ENCODE data around the gene UTY.

DNA sequence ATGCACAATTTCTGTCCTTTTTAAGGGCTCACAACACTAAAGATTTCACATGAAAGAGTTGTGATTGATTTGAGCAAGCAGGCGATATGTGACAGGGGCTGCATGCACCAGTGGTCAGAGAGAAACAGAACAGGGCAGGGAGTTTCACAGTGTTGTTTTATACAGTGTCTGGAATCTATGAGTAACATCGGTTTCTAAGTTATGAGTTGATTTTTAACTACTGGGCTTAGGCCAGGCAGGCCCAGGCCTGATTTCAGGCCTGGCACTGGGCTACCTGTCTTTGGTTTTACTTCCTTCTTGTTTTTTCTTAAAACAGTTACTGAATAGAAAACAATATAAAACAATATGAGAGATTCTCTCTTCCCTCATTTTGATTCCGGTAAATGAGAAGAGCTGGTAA lies 13.9 kb upstream of the UTY start:
- no peak for TF ChIP-seq ZNF282 (IDR thresholded peaks at IDR 0.05; ENCODE audit: partially characterized antibody)
- TF ChIP-seq ADNP (CRISPR knock-in tag; IDR thresholded peaks at IDR 0.05): no peak
- no peak for TF ChIP-seq SUZ12 (IDR thresholded peaks at IDR 0.05; ENCODE audit: low read depth, low read length)

Data from HepG2 (cell line).